H1 (cell line): ENCODE data around the gene TMEM154.

Source experiments
- CHD2 ChIP-seq: IDR thresholded peaks from 2 replicates; pipeline ENCODE4 v1.6.1; 2012; ENCODE audit warnings: low read length, improper control_type of control experiment
- CTCF ChIP-seq, 3 experiments: IDR thresholded peaks; 1 replicate in 2 of 3; 2 replicates in 1 of 3; pipeline versions ENCODE4 v1.5.1 to v1.6.1; 2011; ENCODE audit warnings: low read length in 3 of 3, mild to moderate bottlenecking in 3 of 3, inconsistent platforms in 2 of 3, low read depth in 1 of 3, moderate library complexity in 1 of 3; ENCODE audit not compliant: insufficient read depth in 1 of 3; ENCODE audit errors: control extremely low read depth in 1 of 3
- EP300 ChIP-seq, 2 experiments: IDR thresholded peaks; 1 replicate in 1 of 2; 2 replicates in 1 of 2; pipeline ENCODE4 v1.6.1; 2011 to 2012; ENCODE audit warnings: low read depth in 2 of 2, low read length in 2 of 2, mild to moderate bottlenecking in 2 of 2, borderline replicate concordance in 1 of 2, inconsistent platforms in 1 of 2, moderate library complexity in 1 of 2
- MAX ChIP-seq: IDR thresholded peaks from 2 replicates; pipeline ENCODE4 v1.6.1; 2012; ENCODE audit warnings: inconsistent platforms
- RXRA ChIP-seq: IDR thresholded peaks from 2 replicates; pipeline ENCODE4 v1.6.1; 2011; ENCODE audit warnings: low read depth, mild to moderate bottlenecking, low read length, moderate library complexity; ENCODE audit not compliant: insufficient read depth

- TF ChIP-seq CTCF (IDR thresholded peaks at IDR 0.05; ENCODE audit: control extremely low read depth in 1 of 3, insufficient read depth in 1 of 3, low read depth in 1 of 3, low read length in 3 of 3), result no peak
- no peak for TF ChIP-seq CHD2
- no peak for TF ChIP-seq RXRA
- no peak for TF ChIP-seq EP300 (IDR thresholded peaks at IDR 0.05; ENCODE audit: borderline replicate concordance in 1 of 2, low read depth in 2 of 2, low read length in 2 of 2)
- TF ChIP-seq MAX, result no peak
Measured at GRCh38 chr4:152687974-152688599, 8.3 kb upstream of the TMEM154 start.
